ENCODE data around the gene NFIA. TPM values are rescaled to one million over a fixed set of nuclear protein-coding genes. Genes with fewer than 3 reads are reported as not detected.

The NFIA gene
- total RNA-seq, 1 donor from 2014 or later = 49.4 TPM

GRCh38 chr1:61361931-61362330 lies 279.6 kb downstream of the NFIA start:
- H3K4me3 Mint-ChIP-seq = no peak overlapping the region
- DNase-seq (ENCODE audit: extremely low spot score, unreplicated experiment) = no peak
- TF ChIP-seq CTCF (conservative IDR thresholded peaks at IDR 0.05) = no peak
- H3K9me3 Mint-ChIP-seq = no peaks in the 10 kb centered on the region
- peaks cover 11% of the 10 kb centered on the region for H3K36me3 Mint-ChIP-seq
- H3K4me1 Mint-ChIP-seq (ENCODE audit: unreplicated experiment) = peaks cover 23% of the 10 kb centered on the region
- H3K27me3 Mint-ChIP-seq = peaks cover 3% of the 10 kb centered on the region
- peak overlapping the region; percentile 53 for H3K27ac Mint-ChIP-seq

- H3K4me1 Mint-ChIP-seq (ENCODE audit: unreplicated experiment) = peaks cover 21% of the 10 kb centered on the region
- peak overlapping the region; percentile 30 for H3K4me3 Mint-ChIP-seq
- H3K9me3 Mint-ChIP-seq = no peaks in the 10 kb centered on the region
- DNase-seq (ENCODE audit: extremely low spot score, unreplicated experiment) = no peak
- peaks cover 3% of the 10 kb centered on the region for H3K27me3 Mint-ChIP-seq
- peaks cover 11% of the 10 kb centered on the region for H3K36me3 Mint-ChIP-seq
- no peak for TF ChIP-seq CTCF (conservative IDR thresholded peaks at IDR 0.05)
- H3K27ac Mint-ChIP-seq = peak overlapping the region; percentile 53
Observed at GRCh38 chr1:61362351-61362750, 280.0 kb downstream of the NFIA start.

DNA sequence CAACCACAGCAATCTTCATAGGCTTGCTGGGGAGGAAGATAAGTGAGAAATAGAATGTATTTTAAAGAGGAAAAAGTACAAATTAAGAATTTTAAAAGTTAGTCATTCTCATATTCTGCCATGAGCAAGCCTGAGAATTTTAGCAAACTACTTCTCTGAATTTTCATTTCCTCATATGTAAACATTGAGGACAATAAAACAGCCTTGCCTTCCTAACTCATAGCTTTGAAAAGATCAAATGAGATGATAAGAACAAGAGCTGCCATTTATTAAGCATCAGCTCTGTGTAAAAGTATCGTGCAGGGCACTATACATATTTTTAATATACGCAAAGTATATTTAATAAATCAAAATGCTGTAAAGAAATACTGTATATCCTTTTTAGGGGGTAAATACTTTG lies 286.0 kb downstream of the NFIA start:
- DNase-seq (ENCODE audit: extremely low spot score, unreplicated experiment) = no peak
- peaks cover 3% of the 10 kb centered on the region for H3K27me3 Mint-ChIP-seq
- no peaks in the 10 kb centered on the region for H3K9me3 Mint-ChIP-seq
- no peak overlapping the region for H3K27ac Mint-ChIP-seq
- no peak for TF ChIP-seq CTCF (conservative IDR thresholded peaks at IDR 0.05)
- peaks cover 11% of the 10 kb centered on the region for H3K4me1 Mint-ChIP-seq (ENCODE audit: unreplicated experiment)
- H3K36me3 Mint-ChIP-seq = peaks cover 7% of the 10 kb centered on the region
- no peak overlapping the region for H3K4me3 Mint-ChIP-seq

GRCh38 chr1:61368876-61369275 lies 286.5 kb downstream of the NFIA start:
- peaks cover 11% of the 10 kb centered on the region for H3K4me1 Mint-ChIP-seq (ENCODE audit: unreplicated experiment)
- no peak for DNase-seq (ENCODE audit: extremely low spot score, unreplicated experiment)
- H3K4me3 Mint-ChIP-seq = no peak overlapping the region
- no peak for TF ChIP-seq CTCF (conservative IDR thresholded peaks at IDR 0.05)
- peaks cover 7% of the 10 kb centered on the region for H3K36me3 Mint-ChIP-seq
- H3K9me3 Mint-ChIP-seq = no peaks in the 10 kb centered on the region
- peaks cover 3% of the 10 kb centered on the region for H3K27me3 Mint-ChIP-seq
- H3K27ac Mint-ChIP-seq = no peak overlapping the region

DNA sequence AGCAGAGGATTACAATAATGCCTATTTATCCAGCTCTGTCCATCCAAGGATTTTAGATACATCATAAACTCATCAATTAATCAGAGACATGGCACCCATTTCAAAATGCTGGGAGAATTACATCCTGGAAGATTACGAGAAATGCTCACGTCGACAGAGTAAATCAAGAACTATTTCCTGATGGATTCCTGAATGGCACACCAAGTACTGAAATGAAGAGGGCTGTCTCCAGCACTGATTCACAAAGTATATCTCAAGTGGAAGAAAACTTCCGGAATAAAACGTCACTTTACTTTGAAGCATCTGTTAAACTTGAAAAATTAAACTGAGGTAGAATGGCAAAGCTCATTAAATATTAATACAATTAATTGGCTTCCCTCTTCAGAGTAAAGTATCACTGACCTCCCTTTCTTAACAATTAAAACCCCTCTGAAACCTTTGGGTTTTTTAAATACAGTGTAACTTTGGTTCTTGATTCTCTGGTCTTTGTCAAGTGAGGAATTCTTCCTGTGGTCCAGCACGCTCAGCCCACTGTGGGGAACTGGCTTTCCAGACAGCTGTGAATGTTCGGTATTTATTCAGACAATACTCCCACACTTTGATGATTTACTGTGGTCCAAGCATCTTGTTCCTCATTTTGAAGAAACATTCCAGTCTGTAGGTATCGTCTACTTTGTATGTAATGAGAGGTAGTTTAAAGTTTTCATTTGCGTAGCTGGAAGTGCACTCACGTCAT lies 288.0 kb downstream of the NFIA start:
- Mint-ChIP-seq H3K4me1 (ENCODE audit: unreplicated experiment) (peaks cover 15% of the 10 kb centered on the region), H3K27ac (no peak overlapping the region)
- TF ChIP-seq CTCF (conservative IDR thresholded peaks at IDR 0.05) = no peak

More for the DNA sequence above, 288.0 kb downstream of the NFIA start:
- Mint-ChIP-seq H3K4me3 (no peak overlapping the region), H3K36me3 (peaks cover 3% of the 10 kb centered on the region), H3K27me3 (peaks cover 3% of the 10 kb centered on the region), H3K9me3 (no peaks in the 10 kb centered on the region)
- no peak for DNase-seq (ENCODE audit: extremely low spot score, unreplicated experiment)

All from type B pancreatic cell (in vitro differentiated cells).